ENCODE measurements around the gene HS1BP3. TPM values are rescaled to one million over a fixed set of nuclear protein-coding genes. Genes with fewer than 3 reads are reported as not detected.

The HS1BP3 gene
- total RNA-seq, 2 experiments from 2014 or later: 10.1 to 10.4 TPM

- H3K27ac Mint-ChIP-seq: no peak overlapping the region
- intact Hi-C loops (cut with micrococcal nuclease): no loop called here
- no peaks in the 10 kb centered on the region for H3K36me3 Mint-ChIP-seq
- H3K4me3 Mint-ChIP-seq: no peak overlapping the region
- POLR2A ChIA-PET: interaction anchor here (0.6 to 4.8 kb wide), 2 partner anchors 22 to 201 kb away, joined by 3 to 35 read pairs; partner anchors contain the start of gene RHOB
- H3K27me3 Mint-ChIP-seq: no peaks in the 10 kb centered on the region
- no peaks in the 10 kb centered on the region for H3K9me3 Mint-ChIP-seq
- CTCF ChIA-PET: interaction anchor here (0.7 to 2.7 kb wide), 4 partner anchors 13 to 204 kb away, joined by 3 to 15 read pairs (median 6); partner anchors contain the start of gene RHOB
- no peak for DNase-seq
- H3K4me1 Mint-ChIP-seq (ENCODE audit: low read depth): peaks cover 24% of the 10 kb centered on the region
These were observed 2.7 kb downstream of the HS1BP3 start for GRCh38 chr2:20648206-20648605.

DNA sequence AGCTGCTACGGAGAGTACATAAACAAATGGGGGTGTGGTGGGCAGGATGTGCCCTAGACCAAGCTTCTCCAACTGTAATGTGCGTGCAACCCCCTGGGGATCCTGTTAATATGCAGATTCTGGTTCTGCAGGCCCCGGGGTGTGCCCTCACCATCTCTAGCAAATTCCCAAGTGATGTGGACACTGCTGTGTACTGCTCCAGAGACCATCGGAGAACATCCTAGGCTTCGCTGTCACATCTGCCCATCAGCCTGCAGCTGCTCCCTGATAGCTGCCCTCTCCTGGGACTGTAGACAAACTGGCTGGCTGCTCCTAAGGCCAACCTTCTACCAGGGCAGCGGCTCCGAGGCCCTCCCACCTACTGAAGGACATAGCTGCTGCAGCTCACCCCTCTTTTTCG is 3.2 kb downstream of the HS1BP3 start:
- POLR2A ChIA-PET: interaction anchor here (4.8 kb wide), 1 partner anchor 200 kb away, joined by 35 read pairs; the partner anchor contains the start of gene RHOB
- Mint-ChIP-seq H3K27me3 (no peaks in the 10 kb centered on the region), H3K9me3 (no peaks in the 10 kb centered on the region), H3K27ac (no peak overlapping the region), H3K4me3 (no peak overlapping the region), H3K4me1 (ENCODE audit: low read depth) (peaks cover 24% of the 10 kb centered on the region), H3K36me3 (no peaks in the 10 kb centered on the region)
- intact Hi-C loops (cut with micrococcal nuclease): no loop called here
- no peak for DNase-seq
- CTCF ChIA-PET: interaction anchor here (0.7 to 2.7 kb wide), 5 partner anchors 14 to 207 kb away, joined by 3 to 15 read pairs (median 3); partner anchors contain the start of gene RHOB

- H3K36me3 Mint-ChIP-seq: no peaks in the 10 kb centered on the region
- no peaks in the 10 kb centered on the region for H3K9me3 Mint-ChIP-seq
- CTCF ChIA-PET: interaction anchor here (0.9 to 2.7 kb wide), 3 partner anchors 14 to 206 kb away, joined by 3 to 15 read pairs (median 3); partner anchors contain the start of gene RHOB
- H3K4me3 Mint-ChIP-seq: no peak overlapping the region
- no peak overlapping the region for H3K27ac Mint-ChIP-seq
- no peaks in the 10 kb centered on the region for H3K27me3 Mint-ChIP-seq
- peaks cover 26% of the 10 kb centered on the region for H3K4me1 Mint-ChIP-seq (ENCODE audit: low read depth)
- no peak for DNase-seq
- POLR2A ChIA-PET: no interaction called here
- intact Hi-C loops (cut with micrococcal nuclease): no loop called here
These were observed 3.7 kb downstream of the HS1BP3 start for GRCh38 chr2:20647211-20647610.

DNA sequence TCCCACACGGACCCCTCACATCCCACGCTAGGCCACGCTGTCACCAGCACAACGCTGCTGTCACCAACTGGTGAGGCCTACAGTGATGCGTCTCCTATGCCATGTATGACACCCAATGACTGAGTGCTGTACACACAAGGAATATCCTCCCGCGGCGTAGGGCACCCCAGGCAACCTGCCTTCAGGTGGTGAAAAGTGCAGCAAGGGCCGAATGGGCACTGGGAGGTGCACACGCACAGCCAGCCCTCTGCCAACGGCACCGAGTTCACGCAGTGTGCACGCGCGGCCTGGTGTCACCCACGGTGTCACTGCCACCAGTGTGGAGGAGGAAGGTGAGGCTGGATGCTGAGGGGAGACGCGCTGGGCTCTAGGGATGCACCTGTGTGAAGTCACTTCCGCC is 4.5 kb downstream of the HS1BP3 start:
- no peak for DNase-seq
- intact Hi-C loops (cut with micrococcal nuclease): no loop called here
- Mint-ChIP-seq H3K4me3 (no peak overlapping the region), H3K9me3 (no peaks in the 10 kb centered on the region), H3K27ac (no peak overlapping the region), H3K27me3 (no peaks in the 10 kb centered on the region), H3K36me3 (no peaks in the 10 kb centered on the region), H3K4me1 (ENCODE audit: low read depth) (peaks cover 20% of the 10 kb centered on the region)
- CTCF ChIA-PET: interaction anchor here (1.0 kb wide), 1 partner anchor 200 kb away, joined by 3 read pairs; the partner anchor contains the start of gene RHOB
- POLR2A ChIA-PET: no interaction called here

DNA sequence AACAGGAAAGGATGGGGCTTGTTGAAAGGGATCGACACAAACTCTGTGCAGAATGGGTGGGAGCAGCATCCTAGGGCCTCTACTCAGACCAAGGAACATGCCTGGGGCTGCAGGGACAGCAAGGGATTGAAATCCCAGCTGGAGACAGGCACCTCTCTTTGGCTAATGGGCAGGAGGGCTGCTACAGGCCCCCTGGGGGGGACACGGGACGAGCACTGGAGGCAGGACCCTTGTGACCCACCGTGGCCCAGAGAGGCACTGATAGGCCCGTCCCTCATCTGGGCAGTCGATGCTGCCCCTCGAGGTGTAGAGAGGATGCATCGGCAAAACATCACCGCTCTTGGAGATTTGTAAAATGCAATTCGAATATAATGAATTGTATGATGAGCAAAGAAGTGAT is 5.1 kb downstream of the HS1BP3 start:
- no peak for DNase-seq
- Mint-ChIP-seq H3K9me3 (no peaks in the 10 kb centered on the region), H3K27ac (no peak overlapping the region), H3K4me3 (no peak overlapping the region), H3K36me3 (no peaks in the 10 kb centered on the region), H3K4me1 (ENCODE audit: low read depth) (peaks cover 17% of the 10 kb centered on the region), H3K27me3 (no peaks in the 10 kb centered on the region)
- intact Hi-C loops (cut with micrococcal nuclease): no loop called here
- ChIA-PET CTCF (no interaction called here), POLR2A (no interaction called here)

GRCh38 chr2:20645301-20645701 is 5.6 kb downstream of the HS1BP3 start:
- no peaks in the 10 kb centered on the region for H3K9me3 Mint-ChIP-seq
- H3K27me3 Mint-ChIP-seq: no peaks in the 10 kb centered on the region
- H3K4me3 Mint-ChIP-seq: no peak overlapping the region
- ChIA-PET CTCF (no interaction called here), POLR2A (no interaction called here)
- intact Hi-C loops (cut with micrococcal nuclease): no loop called here
- H3K4me1 Mint-ChIP-seq (ENCODE audit: low read depth): peaks cover 15% of the 10 kb centered on the region
- H3K36me3 Mint-ChIP-seq: no peaks in the 10 kb centered on the region
- DNase-seq: no peak
- no peak overlapping the region for H3K27ac Mint-ChIP-seq

DNA sequence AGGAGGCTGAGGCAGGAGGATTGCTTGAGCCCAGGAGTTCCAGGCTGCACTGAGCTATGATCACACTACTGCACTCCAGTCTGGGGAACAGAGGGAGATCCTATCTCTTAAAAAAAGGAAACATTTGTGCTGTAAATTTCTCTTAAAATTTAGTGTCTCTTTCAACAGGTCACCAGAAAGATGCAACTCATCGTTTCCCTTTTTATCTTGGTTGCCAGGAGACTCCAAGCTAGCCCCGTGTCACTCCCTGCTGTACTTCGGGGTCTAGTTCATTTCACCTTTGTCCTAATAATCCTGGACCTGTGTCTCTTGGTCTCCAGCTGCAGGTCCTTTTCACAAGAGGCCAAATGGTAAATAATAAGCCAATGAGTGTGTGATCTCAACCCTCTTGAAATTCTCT is 7.1 kb downstream of the HS1BP3 start:
- CTCF ChIA-PET: interaction anchor here (0.5 to 6.2 kb wide), 17 partner anchors 7 to 537 kb away, joined by 3 to 144 read pairs (median 7); partner anchors contain the start of genes HS1BP3 and RHOB
- no peak overlapping the region for H3K27ac Mint-ChIP-seq
- H3K9me3 Mint-ChIP-seq: no peaks in the 10 kb centered on the region
- no peaks in the 10 kb centered on the region for H3K27me3 Mint-ChIP-seq
- intact Hi-C loops (cut with micrococcal nuclease): loop anchor here (5.0 kb wide), 2 partner anchors 247 to 402 kb away; no protein-coding TSS in a partner anchor
- H3K36me3 Mint-ChIP-seq: peaks cover 3% of the 10 kb centered on the region
- peaks cover 2% of the 10 kb centered on the region for H3K4me1 Mint-ChIP-seq (ENCODE audit: low read depth)
- no peak for DNase-seq
- POLR2A ChIA-PET: interaction anchor here (0.9 kb wide), 1 partner anchor 197 kb away, joined by 3 read pairs; the partner anchor contains the start of gene RHOB
- no peak overlapping the region for H3K4me3 Mint-ChIP-seq

DNA sequence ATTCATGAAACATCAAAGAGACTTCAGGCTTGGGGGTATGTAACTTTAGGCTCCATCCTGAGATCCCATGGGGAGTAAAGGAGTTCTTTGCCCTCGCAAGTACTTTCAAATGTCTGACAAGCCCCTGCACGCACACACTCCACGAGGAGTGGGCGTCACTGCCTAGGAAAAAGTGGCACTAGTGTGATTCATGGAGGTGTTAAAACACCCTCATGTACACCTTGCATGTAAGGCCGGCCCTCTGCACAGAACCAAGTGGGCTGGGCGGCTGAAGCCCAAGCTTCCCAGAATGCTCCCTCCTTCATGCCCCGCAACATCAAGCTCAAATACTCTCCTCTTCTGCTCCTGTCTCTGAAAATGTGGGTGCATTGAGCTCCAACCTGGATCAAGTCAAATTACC is 7.8 kb downstream of the HS1BP3 start:
- peaks cover 3% of the 10 kb centered on the region for H3K36me3 Mint-ChIP-seq
- no peak overlapping the region for H3K27ac Mint-ChIP-seq
- H3K4me3 Mint-ChIP-seq: no peak overlapping the region
- H3K27me3 Mint-ChIP-seq: no peaks in the 10 kb centered on the region
- no peak for DNase-seq
- POLR2A ChIA-PET: interaction anchor here (0.6 to 1.9 kb wide), 3 partner anchors 196 to 889 kb away, joined by 3 to 12 read pairs (median 4); partner anchors contain the start of gene RHOB
- no peaks in the 10 kb centered on the region for H3K9me3 Mint-ChIP-seq
- intact Hi-C loops (cut with micrococcal nuclease): loop anchor here (5.0 kb wide), 2 partner anchors 246 to 401 kb away; no protein-coding TSS in a partner anchor
- peaks cover 2% of the 10 kb centered on the region for H3K4me1 Mint-ChIP-seq (ENCODE audit: low read depth)
- CTCF ChIA-PET: interaction anchor here (0.6 to 6.2 kb wide), 40 partner anchors 8 to 536 kb away, joined by 3 to 144 read pairs (median 5); partner anchors contain the start of genes HS1BP3 and RHOB

- Mint-ChIP-seq H3K27ac (no peak overlapping the region), H3K4me3 (no peak overlapping the region), H3K9me3 (no peaks in the 10 kb centered on the region), H3K27me3 (no peaks in the 10 kb centered on the region), H3K36me3 (peaks cover 3% of the 10 kb centered on the region), H3K4me1 (ENCODE audit: low read depth) (peaks cover 2% of the 10 kb centered on the region)
- CTCF ChIA-PET: interaction anchor here (0.6 to 6.2 kb wide), 48 partner anchors 9 to 535 kb away, joined by 3 to 144 read pairs (median 5); partner anchors contain the start of genes HS1BP3 and RHOB
- intact Hi-C loops (cut with micrococcal nuclease): loop anchor here (1.0 to 5.0 kb wide), 3 partner anchors 199 to 400 kb away; no protein-coding TSS in a partner anchor
- peak; percentile 81 for DNase-seq
- POLR2A ChIA-PET: interaction anchor here (0.6 to 1.9 kb wide), 4 partner anchors 8 to 890 kb away, joined by 3 to 12 read pairs (median 5); partner anchors contain the start of genes HS1BP3 and RHOB
These were observed 8.6 kb downstream of the HS1BP3 start for GRCh38 chr2:20642055-20642971.

- no peak for DNase-seq
- H3K4me3 Mint-ChIP-seq: no peak overlapping the region
- no peaks in the 10 kb centered on the region for H3K27me3 Mint-ChIP-seq
- POLR2A ChIA-PET: interaction anchor here (0.9 to 1.9 kb wide), 3 partner anchors 9 to 197 kb away, joined by 3 to 12 read pairs (median 6); partner anchors contain the start of genes HS1BP3 and RHOB
- no peaks in the 10 kb centered on the region for H3K9me3 Mint-ChIP-seq
- CTCF ChIA-PET: interaction anchor here (0.6 to 6.2 kb wide), 25 partner anchors 8 to 399 kb away, joined by 3 to 144 read pairs (median 6); partner anchors contain the start of genes HS1BP3 and RHOB
- peaks cover 2% of the 10 kb centered on the region for H3K4me1 Mint-ChIP-seq (ENCODE audit: low read depth)
- H3K36me3 Mint-ChIP-seq: peaks cover 3% of the 10 kb centered on the region
- intact Hi-C loops (cut with micrococcal nuclease): loop anchor here (5.0 kb wide), 2 partner anchors 244 to 399 kb away; no protein-coding TSS in a partner anchor
- H3K27ac Mint-ChIP-seq: no peak overlapping the region
These were observed 9.5 kb downstream of the HS1BP3 start for GRCh38 chr2:20641123-20641985.
